H1 (cell line): ENCODE measurements around the gene ACTN3. TPM values are rescaled to one million over a fixed set of nuclear protein-coding genes. Genes with fewer than 3 reads are reported as not detected.

Source experiments
- CTCF ChIA-PET: fragments of 300-600 bp; sonication (Branson Sonifier 250); formaldehyde crosslinking; loops from one replicate; lab custom pipeline; 2021; ENCODE audit not compliant: partially characterized antibody; lab: Charles Lee
- POLR2A ChIA-PET: fragments of 300-600 bp; sonication (Branson Sonifier 250); formaldehyde crosslinking; loops from one replicate; lab custom pipeline; 2021; ENCODE audit warnings: inconsistent platforms; ENCODE audit not compliant: partially characterized antibody; lab: Charles Lee
- DNase-seq, 2 experiments: peaks; one replicate each; pipeline versions ENCODE4 v3.0.0 to v3.0.0-alpha.2; 2010 to 2022; ENCODE audit warnings: low spot score in 2 of 2, low read depth in 1 of 2, mixed read lengths in 1 of 2
- FAIRE-seq: peaks from 2 replicates; lab custom pipeline; 2011; peaks lifted over from hg19 to GRCh38; lab: Jason Lieb, UNC
- H2AFZ ChIP-seq: 2 replicates; pipeline ENCODE4 v1.8.1; 2012; ENCODE audit warnings: low read length, inconsistent platforms
- H2AK5ac ChIP-seq: 2 replicates; pipeline ENCODE4 v1.6.1; 2013; ENCODE audit warnings: low read depth, low read length
- H2BK120ac ChIP-seq: replicated peaks from 2 replicates; pipeline ENCODE3; 2013; ENCODE audit warnings: low read depth, low read length, inconsistent platforms
- H2BK12ac ChIP-seq: 2 replicates; pipeline ENCODE4 v1.6.1; 2013; ENCODE audit warnings: low read depth, low read length
- H2BK15ac ChIP-seq: 2 replicates; pipeline ENCODE4 v1.6.1; 2013; ENCODE audit warnings: low read length
- H2BK20ac ChIP-seq: 2 replicates; pipeline ENCODE4 v1.6.1; 2013; ENCODE audit warnings: low read length
- H2BK5ac ChIP-seq: 2 replicates; pipeline ENCODE4 v1.6.1; 2013; ENCODE audit warnings: low read depth, low read length
- H3K14ac ChIP-seq: 2 replicates; pipeline ENCODE4 v1.6.1; 2013; ENCODE audit warnings: inconsistent platforms; ENCODE audit not compliant: insufficient read length
- H3K18ac ChIP-seq: 2 replicates; pipeline ENCODE4 v1.6.1; 2013; ENCODE audit warnings: low read length; ENCODE audit errors: extremely low read depth
- H3K23ac ChIP-seq: 2 replicates; pipeline ENCODE4 v1.6.1; 2013; ENCODE audit warnings: inconsistent platforms; ENCODE audit not compliant: insufficient read length
- H3K23me2 ChIP-seq: 2 replicates; pipeline ENCODE4 v1.6.1; 2013; ENCODE audit warnings: low read depth, low read length
- H3K27ac ChIP-seq: 2 replicates; pipeline ENCODE4 v1.6.1; 2011; ENCODE audit warnings: low read depth, low read length, inconsistent platforms
- H3K27me3 ChIP-seq, 4 experiments: replicated peaks in 1 of 4; 1 replicate in 1 of 4; 2 replicates in 3 of 4; pipeline versions ENCODE4 v1.6.1 to v1.8.1; 2011 to 2013; ENCODE audit warnings: low read length in 3 of 4, mild to moderate bottlenecking in 3 of 4, inconsistent platforms in 2 of 4, mixed read lengths in 2 of 4, moderate library complexity in 1 of 4; ENCODE audit not compliant: control insufficient read depth in 3 of 4, insufficient read depth in 3 of 4; ENCODE audit errors: extremely low read depth in 1 of 4
- H3K36me3 ChIP-seq, 4 experiments: 2 replicates each; pipeline versions ENCODE4 v1.6.1 to v1.8.1; 2011 to 2013; ENCODE audit warnings: mild to moderate bottlenecking in 4 of 4, low read length in 3 of 4, moderate library complexity in 2 of 4, control low read depth in 1 of 4, inconsistent platforms in 1 of 4; ENCODE audit not compliant: insufficient read depth in 4 of 4, control insufficient read depth in 2 of 4
- H3K4ac ChIP-seq: replicated peaks from 2 replicates; pipeline ENCODE3; 2013; ENCODE audit warnings: low read length, low read depth, mixed read lengths, inconsistent platforms; ENCODE audit not compliant: insufficient read length
- H3K4me1 ChIP-seq, 4 experiments: replicated peaks in 1 of 4; 1 replicate in 1 of 4; 2 replicates in 3 of 4; pipeline versions ENCODE4 v1.6.1 to v1.8.1; 2011 to 2013; ENCODE audit warnings: low read length in 3 of 4, inconsistent platforms in 2 of 4, mixed read lengths in 1 of 4; ENCODE audit not compliant: insufficient read depth in 4 of 4, control insufficient read depth in 3 of 4
- H3K4me2 ChIP-seq, 2 experiments: 2 replicates each; pipeline versions ENCODE4 v1.6.1 to v1.8.1; 2011 to 2013; ENCODE audit warnings: low read depth in 2 of 2, low read length in 2 of 2, control low read depth in 1 of 2, inconsistent platforms in 1 of 2, mild to moderate bottlenecking in 1 of 2; ENCODE audit not compliant: insufficient read depth in 1 of 2
- H3K4me3 ChIP-seq, 4 experiments: fragments of 200-600, 300-600 bp in 1 of 4; sonication (generic), shearing (Covaris generic), sonication (Bioruptor Twin) in 1 of 4; 2 replicates each; pipeline versions ENCODE4 v1.5.1 to v1.8.1; 2011 to 2016; ENCODE audit warnings: low read length in 4 of 4, low read depth in 3 of 4, control low read depth in 2 of 4, inconsistent platforms in 2 of 4, mild to moderate bottlenecking in 2 of 4, mixed read lengths in 1 of 4, moderate library complexity in 1 of 4; ENCODE audit not compliant: insufficient read depth in 2 of 4; ENCODE audit errors: extremely low read depth in 1 of 4
- H3K56ac ChIP-seq: replicated peaks from 2 replicates; pipeline ENCODE3; 2013; ENCODE audit warnings: low read depth, mild to moderate bottlenecking, mixed read lengths, low read length, inconsistent platforms; ENCODE audit not compliant: insufficient read length
- H3K79me1 ChIP-seq: 2 replicates; pipeline ENCODE4 v1.6.1; 2013; ENCODE audit warnings: low read depth, low read length, control low read depth
- H3K79me2 ChIP-seq, 2 experiments: 2 replicates each; pipeline versions ENCODE4 v1.6.1 to v1.8.1; 2012 to 2013; ENCODE audit warnings: low read length in 2 of 2, mild to moderate bottlenecking in 2 of 2, inconsistent platforms in 1 of 2; ENCODE audit not compliant: insufficient read depth in 2 of 2, control insufficient read depth in 1 of 2
- H3K9ac ChIP-seq, 4 experiments: replicated peaks in 1 of 4; 1 replicate in 1 of 4; 2 replicates in 3 of 4; pipeline versions ENCODE4 v1.6.1 to v1.8.1; 2011 to 2013; ENCODE audit warnings: low read depth in 3 of 4, low read length in 3 of 4, control low read depth in 2 of 4, mild to moderate bottlenecking in 2 of 4, moderate library complexity in 2 of 4, inconsistent platforms in 1 of 4; ENCODE audit errors: extremely low read depth in 1 of 4
- H3K9me3 ChIP-seq, 2 experiments: 2 replicates each; pipeline versions ENCODE4 v1.6.1 to v1.8.1; 2012 to 2013; ENCODE audit warnings: mild to moderate bottlenecking in 2 of 2, moderate library complexity in 2 of 2, control low read depth in 1 of 2, inconsistent platforms in 1 of 2, low read depth in 1 of 2, low read length in 1 of 2, mixed read lengths in 1 of 2; ENCODE audit not compliant: insufficient read depth in 2 of 2
- H4K20me1 ChIP-seq, 2 experiments: replicated peaks in 1 of 2; 2 replicates each; pipeline versions ENCODE3 to v1.8.1; 2011 to 2013; ENCODE audit warnings: inconsistent platforms in 2 of 2, low read length in 2 of 2, mild to moderate bottlenecking in 1 of 2; ENCODE audit not compliant: insufficient read depth in 2 of 2, control insufficient read depth in 1 of 2
- H4K5ac ChIP-seq: 2 replicates; pipeline ENCODE4 v1.6.1; 2013; ENCODE audit warnings: low read length, low read depth, mixed read lengths, inconsistent platforms; ENCODE audit not compliant: insufficient read length
- H4K8ac ChIP-seq: 2 replicates; pipeline ENCODE4 v1.8.0; 2013; ENCODE audit warnings: mild to moderate bottlenecking, moderate library complexity, low read length, inconsistent platforms; ENCODE audit not compliant: insufficient read depth; ENCODE audit errors: extremely low read depth
- H4K91ac ChIP-seq: replicated peaks from 2 replicates; pipeline ENCODE3; 2013; ENCODE audit warnings: low read length, mixed read lengths, inconsistent platforms; ENCODE audit not compliant: insufficient read length
- CEBPB ChIP-seq: IDR thresholded peaks from 2 replicates; pipeline ENCODE4 v1.6.1; 2012; ENCODE audit warnings: low read depth, low read length
- CHD2 ChIP-seq: IDR thresholded peaks from 2 replicates; pipeline ENCODE4 v1.6.1; 2012; ENCODE audit warnings: low read length, improper control_type of control experiment
- EZH2 ChIP-seq: fragments of 200-600 bp; sonication (generic); IDR thresholded peaks from 2 replicates; pipeline ENCODE4 v1.7.1; 2012; ENCODE audit warnings: low read depth, mild to moderate bottlenecking, moderate library complexity, low read length, inconsistent platforms; ENCODE audit not compliant: severe bottlenecking
- KDM1A ChIP-seq: fragments of 200-600, 300-600 bp; sonication (generic); IDR thresholded peaks from 2 replicates; pipeline ENCODE4 v1.7.1; 2016; ENCODE audit warnings: mild to moderate bottlenecking, low read length, borderline replicate concordance
- MAX ChIP-seq: IDR thresholded peaks from 2 replicates; pipeline ENCODE4 v1.6.1; 2012; ENCODE audit warnings: inconsistent platforms
- TEAD4 ChIP-seq: IDR thresholded peaks from 2 replicates; pipeline ENCODE4 v1.6.1; 2012; ENCODE audit warnings: low read depth, low read length, inconsistent platforms, mixed read lengths
- WGBS, 2 experiments: shearing (Covaris generic) in 1 of 2; methylation state at CpG; one replicate each; pipeline versions ENCODE4 v1.1.6 to v1.1.7; 2013 to 2015; ENCODE audit warnings: low lambda C conversion rate in 2 of 2, mixed read lengths in 2 of 2, inconsistent platforms in 1 of 2, low coverage in 1 of 2, missing lambda C conversion rate in 1 of 2; ENCODE audit not compliant: insufficient replicate concordance in 2 of 2, insufficient coverage in 1 of 2, insufficient read length in 1 of 2; ENCODE audit errors: extremely low coverage in 1 of 2, missing lambda C conversion rate in 1 of 2; 5-methylcytosine and 5-hydroxymethylcytosine counted together
- polyA plus RNA-seq, 7 experiments: library from polyadenylated mRNA; depleted of rRNA in 3 of 7; stranded (reverse) in 5 of 7; unstranded in 2 of 7; fragments of >200 nt in 5 of 7; fragments of 200-250 nt in 2 of 7; gene quantifications; 1 replicate in 5 of 7; 2 replicates in 1 of 7; 4 replicates in 1 of 7; pipeline versions ENCODE4 v1.2.1 to v1.2.3, GENCODE V29; 2011 to 2013; ENCODE audit warnings: missing spikeins in 2 of 7, mixed read lengths in 2 of 7
- total RNA-seq: library from RNA; stranded (reverse); fragmentation: NEBNext Ultra II Directional; extraction: Animal tissue kit (Norgen Biotek cat#: 25700); gene quantifications from 2 replicates; pipeline ENCODE4 v1.2.1, GENCODE V29; 2021

The ACTN3 gene
- total and polyA plus RNA-seq, 2 of the 8 experiments (the other 6 are each of a cell fraction or from before 2014, with no cell fraction given): 30.8 to 36.7 TPM

- Histone ChIP-seq H3K9me3 (no peaks in the 10 kb centered on the region), H4K8ac (no peak overlapping the region), H2BK5ac (peak overlapping the region; percentile 35; the same call in 1 of the 2 replicates), H3K4me1 (peaks cover 0 to 15% (median 10%) of the 10 kb centered on the region in 4 experiments; a peak in 6 of 7 replicates), H2BK120ac (no peak overlapping the region), H3K79me2 (no peaks in the 10 kb centered on the region; a peak in 1 of 4 replicates), H4K91ac (no peak overlapping the region), H3K23me2 (peaks cover 3% of the 10 kb centered on the region; the same call in 1 of the 2 replicates), H3K36me3 (peaks cover 0 to 4% (median 0%) of the 10 kb centered on the region in 4 experiments; a peak in 1 of 8 replicates), H3K4ac (no peak overlapping the region), H2AK5ac (0 out of 2 replicates have a peak overlapping the region, but pooled peaks have one; percentile 25), H2BK12ac (peak overlapping the region; percentile 51; the same call in 1 of the 2 replicates), H3K4me3 (peak overlapping the region in 2 of 4 experiments; percentile 10 to 84; a peak in 2 of 8 replicates), H3K79me1 (peaks cover 5% of the 10 kb centered on the region; the same call in 1 of the 2 replicates), H3K27me3 (no peaks in the 10 kb centered on the region), H2BK15ac (peak overlapping the region; percentile 13), H3K4me2 (peak overlapping the region; percentile 50 to 72; a peak in 3 of 4 replicates), H3K27ac (no peak overlapping the region), H4K20me1 (peaks cover 0 to 2% of the 10 kb centered on the region in 2 experiments), H3K23ac (no peak overlapping the region), H2BK20ac (0 out of 2 replicates have a peak overlapping the region, but pooled peaks have one; percentile 1), H4K5ac (no peak overlapping the region), H3K9ac (peak overlapping the region in 1 of 4 experiments; percentile 18; a peak in 2 of 7 replicates), H3K56ac (no peak overlapping the region), H3K18ac (no peak overlapping the region), H3K14ac (no peak overlapping the region), H2AFZ (no peak overlapping the region)
- FAIRE-seq (no peak), DNase-seq (no peak)
- CTCF ChIA-PET: interaction anchor here (0.7 to 1.9 kb wide), 11 partner anchors 12 to 160 kb away, joined by 3 to 5 read pairs (median 3); partner anchors contain the start of genes CCDC87 and CCS
- POLR2A ChIA-PET: interaction anchor here (0.6 to 7.9 kb wide), 5 partner anchors 13 to 67 kb away, joined by 3 to 54 read pairs (median 5); partner anchors contain the start of genes BBS1 and RBM14
- WGBS, 2 experiments: 91% methylated on average over 16 of the region's 16 CpGs; no CpG with 5 or more reads in 1 of the 2 experiments
- TF ChIP-seq CHD2: no peak
- no peak for TF ChIP-seq KDM1A
- TF ChIP-seq TEAD4: 0 out of 2 replicates have a peak, but pooled peaks have one; percentile 30
- TF ChIP-seq MAX: no peak
- TF ChIP-seq CEBPB: no peak
- TF ChIP-seq EZH2: no peak
Observed at GRCh38 chr11:66548774-66549630, 2.3 kb downstream of the ACTN3 start.
